ENCODE results near the gene TRIP4.

The TRIP4 gene

GRCh38 chr15:64443747-64444621 is 56.3 kb downstream of the TRIP4 start:
- DNase-seq (ENCODE audit: low read depth, low spot score) = peak; percentile 59
- peak overlapping the region; percentile 76 for H3K27ac ChIP-seq

- H3K27ac ChIP-seq = peak overlapping the region; percentile 76
Observed at GRCh38 chr15:64444836-64445235, 57.2 kb downstream of the TRIP4 start.

DNA sequence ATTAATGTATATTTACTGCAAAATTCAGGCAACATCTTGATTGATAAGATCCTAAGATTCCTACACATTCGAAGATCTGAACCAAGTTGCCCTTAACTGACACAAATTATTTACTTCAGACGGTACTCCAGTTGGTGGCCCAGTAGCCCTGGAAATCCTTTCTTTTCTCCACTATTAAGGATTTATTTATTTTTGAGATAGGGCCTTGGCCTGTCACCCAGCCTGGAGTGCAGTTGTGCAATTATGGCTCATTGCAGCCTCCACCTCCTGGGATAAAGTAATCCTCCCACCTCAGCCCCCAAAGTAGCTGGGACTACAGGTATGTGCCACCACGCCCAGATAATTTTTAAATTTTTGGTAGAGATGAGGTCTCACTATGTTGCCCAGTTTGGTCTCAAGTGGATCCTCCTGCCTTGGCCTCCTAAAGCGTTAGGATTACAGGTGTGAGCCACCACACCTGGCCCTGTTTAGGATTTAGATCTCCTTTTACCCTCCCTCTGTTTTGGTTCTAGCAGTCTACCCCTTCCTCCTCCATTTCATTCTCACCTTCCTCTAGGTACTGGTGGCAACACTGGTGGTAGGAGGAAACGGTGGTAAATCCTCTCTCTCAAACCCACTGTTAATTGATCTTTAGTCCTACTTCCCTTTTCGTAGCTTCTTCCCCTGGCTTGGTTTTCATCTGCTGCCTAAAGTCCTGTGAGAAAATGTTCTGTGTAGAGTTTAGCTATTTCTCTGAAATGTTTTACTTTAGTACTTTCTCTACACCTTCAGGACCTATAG is 60.1 kb downstream of the TRIP4 start:
- no peak overlapping the region for H3K27ac ChIP-seq
- DNase-seq (ENCODE audit: low read depth, low spot score) = no peak

More at GRCh38 chr15:64444836-64445235, 57.2 kb downstream of the TRIP4 start:
- no peak for DNase-seq (ENCODE audit: low read depth, low spot score)

DNA sequence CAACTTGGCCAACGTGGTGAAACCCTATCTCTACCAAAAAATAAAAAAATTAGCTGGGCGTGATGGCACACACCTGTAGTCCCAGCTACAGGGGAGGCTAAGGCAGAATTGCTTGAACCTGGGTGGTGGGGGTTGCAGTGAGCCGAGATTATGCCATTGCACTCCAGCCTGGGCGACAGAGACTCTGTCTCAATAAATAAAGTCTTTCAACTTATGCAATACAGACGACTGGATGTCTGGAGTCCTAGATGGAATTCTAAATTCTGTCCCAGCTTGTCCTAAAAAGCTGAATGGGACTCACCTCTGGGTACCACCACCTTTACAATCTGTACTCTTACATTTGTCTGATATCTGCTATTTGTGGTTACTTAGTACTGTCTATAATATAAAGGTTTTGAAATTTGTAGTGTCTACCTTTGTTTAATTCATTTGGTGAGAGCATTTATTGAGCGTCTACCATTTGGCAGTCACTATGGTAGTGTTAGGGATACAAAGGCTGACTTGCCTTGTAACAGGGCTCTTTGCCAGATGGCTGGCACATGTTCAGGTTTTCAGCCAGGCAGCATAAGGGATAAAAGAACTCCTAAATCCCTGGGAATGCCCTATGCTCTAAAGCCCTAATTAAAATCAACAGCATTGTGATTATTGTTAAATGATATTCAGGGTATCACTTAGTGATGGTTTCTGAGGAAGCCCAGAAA is 65.5 kb downstream of the TRIP4 start:
- no peak for DNase-seq (ENCODE audit: low read depth, low spot score)
- no peak overlapping the region for H3K27ac ChIP-seq

- no peak overlapping the region for H3K27ac ChIP-seq
- DNase-seq (ENCODE audit: low read depth, low spot score) = no peak
Observed at GRCh38 chr15:64453689-64454037, 66.0 kb downstream of the TRIP4 start.

GRCh38 chr15:64454282-64454681 is 66.6 kb downstream of the TRIP4 start:
- no peak overlapping the region for H3K27ac ChIP-seq
- DNase-seq (ENCODE audit: low read depth, low spot score) = no peak

DNA sequence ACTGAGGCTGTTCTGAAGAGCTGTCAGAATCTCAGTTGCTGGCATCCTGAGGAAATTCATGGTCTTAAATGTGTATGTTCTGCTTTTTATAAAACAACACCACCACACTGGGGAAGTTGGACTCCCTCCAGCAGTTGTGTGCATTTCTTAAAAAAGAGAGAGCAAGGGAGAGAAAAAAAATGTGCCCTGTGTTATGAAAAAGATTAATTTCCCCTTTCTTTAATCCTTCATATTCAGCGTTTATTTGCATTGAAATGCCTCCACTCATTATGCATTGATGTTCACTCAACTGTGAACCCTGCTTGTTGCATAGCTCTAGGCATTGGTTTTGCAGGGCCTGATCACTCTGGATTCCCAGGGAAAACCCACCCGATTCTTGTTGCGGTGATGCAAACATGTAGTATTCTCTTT is 68.3 kb downstream of the TRIP4 start:
- H3K27ac ChIP-seq = no peak overlapping the region

DNA sequence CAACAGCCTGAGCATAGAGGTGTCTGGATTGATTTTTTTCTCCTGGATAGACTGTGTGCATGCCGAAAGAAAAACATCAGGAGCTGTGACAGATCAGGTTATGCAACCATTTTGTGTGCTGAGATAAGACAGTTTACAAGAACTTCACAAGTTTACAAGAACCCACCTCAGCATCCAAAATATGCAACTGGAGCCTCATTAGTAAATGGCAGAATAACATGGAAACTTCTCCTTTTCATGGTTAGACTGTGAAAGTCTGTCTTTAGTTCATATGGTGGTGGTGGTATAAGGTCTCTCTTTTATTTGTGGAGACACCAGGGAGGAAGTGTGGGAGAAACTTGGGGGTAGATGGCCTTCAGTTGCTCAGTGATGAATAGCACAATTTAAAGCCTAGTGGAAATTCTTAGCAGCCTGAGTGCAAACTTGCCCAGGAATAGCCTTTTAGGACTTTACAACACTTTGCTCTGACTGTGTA is 69.0 kb downstream of the TRIP4 start:
- no peak for DNase-seq (ENCODE audit: low read depth, low spot score)
- H3K27ac ChIP-seq = no peak overlapping the region

More for the DNA sequence above, 68.3 kb downstream of the TRIP4 start:
- DNase-seq (ENCODE audit: low read depth, low spot score) = no peak

GRCh38 chr15:64459066-64459781 is 71.6 kb downstream of the TRIP4 start:
- no peak for DNase-seq (ENCODE audit: low read depth, low spot score)
- H3K27ac ChIP-seq = no peak overlapping the region

- peak; percentile 51 for DNase-seq (ENCODE audit: low read depth, low spot score)
Observed at GRCh38 chr15:64460206-64460723, 72.6 kb downstream of the TRIP4 start, which contains the start of gene ZNF609. ZNF609 (plus strand) TSS chr15:64460578; CDS start chr15:64499420, 38,842 bp downstream.

GRCh38 chr15:64460724-64461720 is 73.4 kb downstream of the TRIP4 start:
- peak overlapping the region; percentile 68 for H3K27ac ChIP-seq

More at GRCh38 chr15:64460206-64460723, 72.6 kb downstream of the TRIP4 start, which contains the start of gene ZNF609:
- H3K27ac ChIP-seq = peak within 1 kb of the TSS; percentile 68

GRCh38 chr15:64461721-64462162 is 74.1 kb downstream of the TRIP4 start:
- H3K27ac ChIP-seq = peak overlapping the region; percentile 68
- DNase-seq (ENCODE audit: low read depth, low spot score) = no peak

More at GRCh38 chr15:64460724-64461720, 73.4 kb downstream of the TRIP4 start:
- peak; percentile 14 for DNase-seq (ENCODE audit: low read depth, low spot score)

GRCh38 chr15:64462492-64462891 is 74.9 kb downstream of the TRIP4 start:
- H3K27ac ChIP-seq = no peak overlapping the region
- DNase-seq (ENCODE audit: low read depth, low spot score) = no peak

GRCh38 chr15:64464276-64465005 is 76.8 kb downstream of the TRIP4 start:
- DNase-seq (ENCODE audit: low read depth, low spot score) = no peak
- no peak overlapping the region for H3K27ac ChIP-seq

GRCh38 chr15:64466408-64467141 is 78.9 kb downstream of the TRIP4 start:
- no peak for DNase-seq (ENCODE audit: low read depth, low spot score)
- no peak overlapping the region for H3K27ac ChIP-seq

DNA sequence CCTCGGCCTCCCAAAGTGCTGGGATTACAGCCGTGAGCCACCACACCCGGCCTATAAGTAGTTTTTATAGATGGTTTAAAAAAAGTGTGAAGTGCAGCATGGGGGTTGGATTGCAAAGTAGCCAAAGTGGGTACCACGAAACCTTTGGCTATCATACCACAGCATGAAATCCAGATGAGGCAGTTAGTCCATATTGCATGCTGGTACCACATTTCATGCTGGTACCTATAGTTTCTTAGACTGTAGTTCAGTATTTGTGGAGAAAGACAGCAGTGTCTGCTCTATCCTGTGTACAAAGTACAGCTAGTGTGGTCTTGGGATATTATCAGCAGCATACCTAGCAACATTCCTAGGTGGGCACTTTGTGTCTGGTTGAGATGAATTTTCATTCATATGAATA is 84.5 kb downstream of the TRIP4 start:
- no peak overlapping the region for H3K27ac ChIP-seq
- no peak for DNase-seq (ENCODE audit: low read depth, low spot score)

DNA sequence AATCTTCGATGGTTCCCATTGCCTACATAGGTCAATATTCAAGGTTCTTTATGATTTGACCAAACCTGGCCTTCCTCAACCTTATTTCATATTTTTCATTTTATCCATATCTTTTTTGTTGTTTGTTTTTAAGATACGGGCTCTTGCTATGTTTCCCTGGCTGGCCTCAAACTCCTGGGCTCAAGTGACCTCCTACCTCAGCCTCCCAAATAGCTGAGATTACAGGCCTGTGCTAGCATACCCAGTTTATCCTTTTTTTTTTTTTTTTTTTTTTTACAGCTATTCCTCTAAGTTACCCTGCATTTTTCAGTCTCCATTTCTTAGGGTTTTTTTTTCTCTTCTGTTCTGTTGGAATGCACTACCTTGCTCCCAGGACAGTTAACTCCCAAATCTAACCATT is 87.2 kb downstream of the TRIP4 start:
- no peak for DNase-seq (ENCODE audit: low read depth, low spot score)
- H3K27ac ChIP-seq = no peak overlapping the region
